ENCODE measurements around the gene WASL.

- TF ChIP-seq CTCF (IDR thresholded peaks at IDR 0.05), result no peak
- TF ChIP-seq POLR2AphosphoS5 (IDR thresholded peaks at IDR 0.05), result no peak
- TF ChIP-seq POLR2A (IDR thresholded peaks at IDR 0.05), result no peak
Observed at GRCh38 chr7:123673137-123673732, 75.6 kb downstream of the WASL start.

All from breast epithelium (tissue), 3 donors.